Fibroblast of skin of right biceps (primary cell): Measurements from ENCODE around the gene GRK6.
A peak's percentile ranks its signal among the peaks of the same experiment; 100 is the strongest.
"Not testable (repeated sequence)": the region's sequence is repeated elsewhere in the genome, so short reads cannot be mapped to it uniquely, and the experiment has no call there.

Source experiments
- DNase-seq: peaks from one replicate; pipeline ENCODE4 v3.0.0-alpha.2; 2013

The GRK6 gene

GRCh38 chr5:177472460-177473442 is 46.3 kb downstream of the GRK6 start:
- DNase-seq = peak; percentile 64

GRCh38 chr5:177473443-177474001 is 47.0 kb downstream of the GRK6 start, which contains the start of gene DBN1:
Gene DBN1 (minus strand): TSS chr5:177473634. CDS start chr5:177473521, 113 bp downstream.
- peak; percentile 80 for DNase-seq

DNA sequence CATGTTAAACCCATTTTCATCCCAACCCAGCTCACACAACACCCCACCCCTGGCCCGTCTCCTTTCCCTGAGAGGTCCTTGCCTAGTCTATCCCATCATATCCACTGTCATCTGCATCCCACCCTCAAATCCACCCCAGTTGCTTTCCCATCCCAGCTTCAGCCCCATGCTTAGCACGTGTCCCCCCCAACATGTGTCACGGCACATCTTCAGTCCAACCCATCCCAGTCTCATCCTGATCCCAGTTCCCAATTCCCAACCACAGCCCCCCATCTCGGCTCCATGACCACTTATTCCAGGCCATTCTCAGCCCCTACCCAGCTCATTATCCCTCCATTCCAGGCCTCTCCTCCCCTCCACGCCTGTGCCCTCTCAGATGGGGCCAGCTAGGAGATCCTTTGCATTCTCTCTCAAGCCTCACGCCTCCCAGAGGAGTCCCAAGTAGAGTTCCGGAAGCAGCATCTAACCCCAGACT is 47.6 kb downstream of the GRK6 start:
- no peak for DNase-seq

DNA sequence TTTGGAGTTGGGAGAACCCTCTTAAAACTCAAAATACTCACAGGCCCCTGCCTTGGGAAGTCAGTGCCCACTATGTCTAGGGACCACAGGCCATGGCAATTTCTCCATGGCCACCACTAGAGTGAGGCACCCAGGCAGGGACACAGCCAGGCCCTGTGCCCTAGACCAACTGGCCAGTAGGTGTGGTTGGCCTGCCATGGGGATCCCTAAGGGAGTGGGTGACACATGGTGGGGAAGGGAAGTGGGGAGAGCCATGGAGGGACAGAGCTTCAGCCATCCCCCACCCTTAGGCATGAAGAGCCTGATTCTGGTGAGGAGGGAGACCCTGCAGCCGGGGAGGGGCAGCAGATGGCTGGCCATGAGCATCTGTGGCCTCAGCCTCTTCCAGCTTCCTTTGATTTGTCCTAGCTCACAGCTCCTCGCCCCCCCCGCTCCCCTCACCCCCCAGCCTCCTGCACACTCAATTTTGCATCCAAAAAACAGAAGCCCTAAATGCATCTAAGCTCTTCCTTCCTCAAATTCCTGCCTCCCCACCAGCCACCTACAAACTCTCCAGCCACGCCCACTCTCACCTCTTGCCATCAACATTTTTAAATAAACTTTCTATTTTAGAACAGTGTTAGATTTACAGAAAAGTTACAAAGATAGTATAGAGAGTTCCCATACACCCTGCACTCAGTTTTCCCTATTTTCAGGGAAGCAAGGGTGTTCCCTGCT is 48.5 kb downstream of the GRK6 start:
- DNase-seq = no peak

GRCh38 chr5:177475563-177476427 is 49.3 kb downstream of the GRK6 start:
- DNase-seq = no peak

DNA sequence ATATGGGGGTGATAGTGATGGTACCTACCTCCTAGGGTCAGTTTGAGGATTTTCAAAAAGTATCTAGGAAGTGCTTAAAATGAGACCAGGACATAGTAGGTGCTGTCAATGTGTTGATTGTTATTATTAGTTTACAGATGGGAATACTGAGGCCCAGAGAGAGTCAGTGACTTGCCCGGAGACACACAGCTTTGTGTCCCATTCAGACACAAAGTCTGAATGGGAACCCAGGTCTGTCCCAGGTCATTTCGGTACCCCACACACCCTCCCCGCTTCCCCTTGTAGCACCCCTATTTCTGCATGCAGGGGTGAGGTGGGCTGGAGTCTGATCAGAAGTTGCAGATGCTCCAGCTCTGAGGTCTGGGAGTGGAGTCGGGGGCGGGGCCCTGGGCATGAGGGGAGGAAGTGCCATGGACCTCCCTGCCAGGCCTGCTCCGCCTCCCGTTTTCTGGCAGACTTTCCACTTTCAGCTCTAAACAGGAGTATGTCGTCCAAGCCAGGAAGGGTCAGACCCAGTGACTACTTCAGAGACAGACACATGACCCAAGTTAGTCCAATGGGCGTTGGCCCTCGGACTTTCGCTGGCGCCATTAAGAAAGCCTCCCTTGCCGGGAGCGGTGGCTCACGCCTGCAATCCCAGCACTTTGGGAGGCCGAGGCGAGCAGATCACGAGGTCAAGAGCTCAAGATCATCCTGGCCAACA is 50.2 kb downstream of the GRK6 start:
- peak; percentile 66 for DNase-seq

- no peak for DNase-seq
Measured at GRCh38 chr5:177477701-177478477, 51.4 kb downstream of the GRK6 start.

DNA sequence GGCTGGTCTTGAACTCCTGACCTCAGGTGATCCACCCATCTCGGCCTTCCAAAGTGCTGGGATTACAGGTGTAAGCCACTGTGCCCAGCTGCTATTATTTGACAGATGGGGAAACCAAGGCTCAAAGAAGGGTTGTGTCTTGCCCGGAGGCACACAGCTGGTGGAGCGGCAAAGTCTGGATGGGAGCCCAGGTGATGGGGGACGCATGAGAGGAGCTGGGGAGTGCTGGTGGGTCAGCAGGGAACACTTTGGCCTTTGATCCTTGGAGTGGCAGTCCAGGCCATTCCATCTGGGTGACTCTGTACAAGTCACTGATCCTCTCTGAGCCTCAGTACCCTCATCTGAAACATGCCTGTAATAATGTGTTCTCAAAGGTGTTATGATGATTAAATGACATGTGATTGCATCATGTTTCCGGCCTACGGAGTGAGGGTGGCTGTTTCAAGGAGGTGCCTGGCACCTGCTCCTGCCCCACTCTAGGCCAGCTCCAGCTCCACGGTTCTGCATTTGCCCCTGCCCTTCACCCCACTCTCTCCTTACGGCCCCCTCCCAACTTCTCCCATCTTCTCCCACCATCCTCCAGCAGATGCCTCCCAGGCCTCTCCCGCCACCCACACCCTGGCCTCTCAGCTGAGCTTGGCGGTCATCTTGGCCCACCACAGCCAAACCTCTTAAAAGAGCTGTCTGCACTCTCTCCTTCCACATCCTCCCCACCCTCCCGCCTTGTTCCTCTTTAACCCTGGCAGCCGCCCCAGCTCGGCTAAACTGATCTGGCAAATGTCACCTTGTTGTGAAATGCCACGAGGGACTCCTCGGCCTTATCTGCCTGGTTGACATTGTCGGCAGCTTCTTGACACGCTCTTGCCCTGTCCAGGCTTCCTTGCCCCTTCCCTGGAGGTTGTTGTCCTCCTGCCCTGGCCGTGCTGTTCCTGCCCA is 52.5 kb downstream of the GRK6 start:
- DNase-seq = peak; percentile 56

DNA sequence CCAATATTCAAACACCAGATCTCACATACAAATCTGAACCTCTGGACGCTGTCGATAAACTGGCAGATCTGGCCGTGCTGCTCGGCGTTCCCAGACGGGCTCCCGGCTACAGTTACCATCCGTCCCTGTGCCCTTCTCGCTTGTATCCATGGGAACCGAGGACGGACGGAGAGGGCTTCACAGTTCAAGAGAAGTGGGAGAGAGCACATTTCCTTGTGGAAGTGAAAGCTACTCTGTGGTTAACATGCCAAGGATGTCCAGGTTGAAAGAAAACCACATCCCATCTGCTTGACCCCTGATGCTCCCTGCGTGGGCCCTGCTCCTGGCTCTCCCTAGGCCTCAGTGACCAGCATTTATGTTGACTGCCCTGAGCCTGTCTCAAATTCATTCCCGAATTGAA is 53.3 kb downstream of the GRK6 start:
- no peak for DNase-seq

- DNase-seq = no peak
Measured at GRCh38 chr5:177482359-177482795, 55.9 kb downstream of the GRK6 start.

DNA sequence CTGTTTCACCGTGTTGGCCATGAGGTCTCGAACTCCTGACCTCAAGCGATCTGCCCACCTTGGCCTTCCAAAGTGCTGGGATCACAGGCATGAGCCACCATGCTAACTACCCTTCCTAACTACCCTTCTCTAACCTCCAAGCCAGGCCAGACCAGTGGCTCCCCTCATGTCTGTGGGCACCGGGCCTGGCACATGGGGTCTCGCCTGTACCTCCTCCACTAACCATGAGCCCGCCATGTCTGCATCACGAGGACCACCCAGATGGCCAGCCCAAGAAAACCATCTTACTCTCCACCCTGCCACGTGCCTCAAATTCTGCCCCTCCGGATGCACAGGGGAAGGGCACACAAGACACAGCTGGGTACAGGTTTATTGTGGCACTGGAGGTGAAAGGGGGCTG is 56.6 kb downstream of the GRK6 start:
- no peak for DNase-seq

GRCh38 chr5:177483994-177484901 is 57.8 kb downstream of the GRK6 start:
- no peak for DNase-seq

GRCh38 chr5:177484902-177485549 is 58.5 kb downstream of the GRK6 start:
- peak; percentile 26 for DNase-seq

DNA sequence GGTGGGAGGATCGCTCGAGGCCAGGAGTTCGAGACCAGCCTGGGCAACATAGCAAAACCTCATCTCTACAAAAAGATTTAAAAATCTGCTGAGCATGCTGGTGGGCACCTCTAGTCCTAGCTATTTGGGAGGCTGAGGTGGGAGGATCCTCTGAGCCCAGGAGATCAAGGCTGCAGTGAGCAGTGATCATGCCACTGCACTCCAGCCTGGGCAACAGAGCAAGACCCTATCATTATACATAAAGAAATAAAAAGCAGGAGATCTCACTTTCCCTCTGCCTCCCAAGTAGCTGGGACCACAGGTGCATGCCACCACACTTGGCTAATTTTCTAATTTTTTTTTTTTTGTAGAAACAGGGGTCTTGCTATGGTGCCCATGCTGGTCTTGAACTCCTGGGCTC is 59.3 kb downstream of the GRK6 start:
- not testable (repeated sequence) for DNase-seq

- no peak for DNase-seq
Measured at GRCh38 chr5:177486256-177486655, 59.8 kb downstream of the GRK6 start.

DNA sequence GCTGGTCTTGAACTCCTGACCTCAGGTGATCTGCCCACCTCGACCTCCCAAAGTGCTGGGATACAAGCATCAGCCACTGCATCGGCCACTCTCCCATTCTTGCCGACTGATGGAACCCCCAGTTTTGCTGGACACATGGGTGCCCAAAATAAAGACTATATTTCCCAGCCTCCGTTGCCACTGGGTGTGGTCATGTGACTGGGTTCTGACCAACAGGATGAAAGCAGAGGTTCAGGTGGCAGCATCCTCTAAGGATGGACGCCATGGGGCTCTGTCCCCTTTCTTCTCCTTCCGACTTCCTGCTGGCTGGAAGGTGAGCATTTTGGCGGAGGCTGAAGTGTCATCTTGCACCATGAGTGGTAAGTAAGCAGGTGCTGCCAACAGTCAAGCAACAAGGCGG is 60.7 kb downstream of the GRK6 start:
- no peak for DNase-seq

DNA sequence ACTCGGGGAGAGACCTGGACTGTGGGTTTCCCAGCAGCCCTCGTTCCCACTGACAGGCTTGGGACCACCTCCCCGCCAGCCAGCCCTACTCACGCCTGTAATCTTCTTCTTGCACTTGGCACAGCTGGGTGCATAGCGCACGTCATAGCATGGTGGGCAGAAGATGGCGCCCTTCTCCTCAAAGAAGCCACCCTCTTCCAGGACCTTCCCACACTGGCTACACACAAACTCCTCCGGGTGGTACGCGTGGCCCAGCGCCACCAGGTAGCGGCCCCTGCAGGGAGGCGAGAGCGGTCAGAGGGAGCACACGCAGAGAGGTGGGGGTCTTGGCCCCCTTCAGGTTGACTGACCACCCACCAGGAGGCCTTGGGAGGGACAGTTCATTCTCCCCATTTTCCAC is 61.5 kb downstream of the GRK6 start:
- DNase-seq = peak; percentile 10

DNA sequence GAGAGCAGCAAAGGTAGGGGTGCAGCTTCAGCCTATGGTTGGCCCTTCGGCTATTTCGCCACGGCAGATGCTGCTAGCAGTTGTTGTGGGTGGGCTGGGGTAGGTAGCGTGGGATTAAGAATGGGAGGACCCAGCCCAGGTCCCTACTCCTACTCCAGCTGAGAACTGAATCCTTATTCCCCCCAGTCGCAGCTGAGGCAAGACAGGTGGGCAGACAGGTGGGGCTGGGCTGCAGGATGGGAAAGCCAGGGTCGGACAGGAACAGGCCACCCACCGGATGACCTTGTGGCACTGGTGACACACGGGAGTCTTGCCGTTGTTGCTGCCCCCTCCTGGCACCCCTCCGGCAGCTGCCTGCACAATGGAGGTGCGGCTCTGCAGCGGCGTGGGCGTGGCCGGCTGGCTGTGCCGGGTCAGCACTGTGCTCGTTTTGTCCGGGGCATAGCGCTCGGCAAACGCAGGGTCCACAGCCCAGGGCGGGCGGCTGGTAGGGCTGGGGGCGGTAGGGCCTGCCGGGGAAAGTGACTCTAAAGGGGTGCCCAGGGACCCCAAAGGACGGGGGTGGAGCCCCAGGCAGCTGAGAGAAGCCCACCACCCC is 62.7 kb downstream of the GRK6 start:
- DNase-seq = peak; percentile 17
